SKM-1 (cell line): ENCODE measurements around the gene TMBIM6.
"Not testable (repeated sequence)": the region's sequence is repeated elsewhere in the genome, so short reads cannot be mapped to it uniquely, and the experiment has no call there.

Source experiments
- DNase-seq: peaks from one replicate; lab custom pipeline; 2025; ENCODE audit not compliant: unreplicated experiment; lab: John Stamatoyannopoulos, UW

The TMBIM6 gene

GRCh38 chr12:49776413-49776812, 35.1 kb downstream of the TMBIM6 start:
- DNase-seq: peak; percentile 43

DNA sequence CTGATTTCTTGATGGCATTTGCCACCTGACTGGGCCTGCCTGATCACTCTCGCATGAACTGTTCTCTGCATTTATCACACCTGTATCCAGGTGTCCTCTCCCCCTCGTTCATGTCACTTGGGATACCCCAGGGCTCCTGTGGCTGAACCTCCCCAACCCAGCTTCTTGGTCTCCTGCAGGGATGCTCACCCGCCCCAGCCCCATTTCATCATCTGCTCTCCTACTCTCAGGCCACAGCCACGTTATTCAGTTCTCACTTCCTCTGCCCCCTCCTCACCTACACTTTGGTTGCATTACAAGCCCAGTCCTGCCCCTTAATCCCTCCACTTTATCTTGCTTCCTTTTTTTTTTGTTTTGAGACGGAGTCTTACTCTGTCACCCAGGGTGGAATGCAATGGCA, 35.5 kb downstream of the TMBIM6 start:
- peak; percentile 6 for DNase-seq

- DNase-seq: no peak
These were observed 36.0 kb downstream of the TMBIM6 start for GRCh38 chr12:49777341-49777740.

- DNase-seq: no peak
These were observed 36.7 kb downstream of the TMBIM6 start for GRCh38 chr12:49777800-49778748.

DNA sequence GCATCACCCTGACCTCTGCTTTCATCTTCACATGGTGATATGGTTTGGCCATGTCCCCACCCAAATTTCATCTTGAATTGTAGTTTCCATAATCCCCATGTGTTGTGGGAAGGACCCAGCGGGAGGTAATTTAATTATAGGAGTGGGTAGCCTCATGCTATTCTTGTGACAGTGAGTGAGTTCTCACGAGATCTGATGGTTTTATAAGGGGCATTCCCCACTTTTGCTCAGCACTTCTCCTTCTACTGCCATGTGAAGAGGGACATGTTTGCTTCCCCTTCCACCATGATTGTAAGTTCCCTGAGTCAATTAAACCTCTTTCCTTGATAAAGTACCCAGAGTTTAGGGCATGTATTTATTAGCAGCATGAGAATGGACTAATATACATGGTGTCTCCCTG, 38.2 kb downstream of the TMBIM6 start:
- no peak for DNase-seq

DNA sequence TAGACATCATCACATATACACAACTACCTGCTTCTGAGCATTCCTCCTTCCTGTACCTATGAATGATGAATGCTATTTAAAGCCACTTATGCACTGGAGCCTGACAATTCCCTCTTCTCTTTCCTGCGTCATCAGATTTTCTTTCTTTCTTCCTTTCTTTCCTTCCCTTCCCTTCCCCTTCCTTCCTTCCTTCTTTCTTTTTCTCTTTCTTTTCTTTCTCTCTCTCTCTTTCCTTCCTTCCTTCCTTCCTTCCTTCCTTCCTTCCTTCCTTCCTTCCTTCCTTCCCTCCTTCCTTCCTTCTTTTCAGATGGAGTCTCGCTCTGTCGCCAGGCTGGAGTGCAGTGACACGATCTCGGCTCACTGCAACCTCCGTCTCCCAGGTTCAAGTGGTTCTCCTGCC, 39.6 kb downstream of the TMBIM6 start:
- not testable (repeated sequence) for DNase-seq

DNA sequence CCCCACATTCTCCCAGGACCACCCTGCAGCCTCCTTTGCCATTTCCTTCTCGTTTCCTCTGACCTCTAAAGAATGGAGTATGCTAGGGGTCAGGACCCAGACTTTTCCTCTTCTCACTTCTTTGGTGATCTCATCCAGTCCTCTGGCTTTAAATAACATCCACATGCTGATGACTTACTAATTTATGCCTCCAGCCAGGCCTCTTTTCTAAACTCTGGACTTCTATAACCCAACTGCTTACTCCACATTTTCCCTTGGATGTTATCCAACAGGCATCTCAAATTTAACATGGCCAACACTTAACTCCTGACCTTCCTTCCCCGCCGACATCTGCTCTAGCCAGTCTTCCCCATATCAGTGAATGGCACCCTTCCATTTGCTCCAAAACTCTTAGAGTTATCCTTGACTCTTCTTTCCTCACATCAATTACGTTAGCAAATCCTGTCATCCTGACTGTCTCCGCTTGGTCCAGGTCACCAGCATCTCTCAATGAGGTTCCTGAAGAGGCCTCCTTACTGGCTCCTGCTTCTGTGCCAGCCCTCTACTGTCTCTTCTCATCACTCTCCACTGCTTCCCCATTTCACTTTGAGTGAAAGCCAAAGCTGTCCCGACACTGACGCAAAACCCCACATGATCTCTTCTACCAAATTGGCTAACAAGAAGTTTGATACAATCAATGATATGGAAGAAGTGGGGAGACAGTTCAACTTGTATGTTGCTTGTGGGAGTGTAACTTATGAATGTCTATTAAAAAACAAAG, 42.7 kb downstream of the TMBIM6 start:
- DNase-seq: no peak

GRCh38 chr12:49784756-49785409, 43.5 kb downstream of the TMBIM6 start:
- no peak for DNase-seq

DNA sequence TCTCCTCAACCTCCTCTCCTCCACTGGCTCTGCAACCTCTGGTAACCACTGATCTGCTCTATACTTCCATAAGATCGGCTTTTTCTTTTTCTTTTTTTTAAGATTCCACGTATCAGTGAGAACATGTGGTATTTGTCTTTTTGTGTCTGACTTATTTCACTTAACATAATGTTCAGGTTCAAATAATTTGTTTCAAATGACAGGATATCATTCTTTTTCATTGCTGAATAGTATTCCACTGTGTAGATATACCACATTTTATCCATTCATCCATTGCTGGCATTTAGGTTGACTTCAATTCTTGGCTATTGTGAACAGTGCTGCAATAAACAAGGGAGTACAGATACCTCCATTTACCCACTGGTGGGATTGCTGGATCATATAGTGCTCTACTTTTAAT, 46.3 kb downstream of the TMBIM6 start:
- DNase-seq: no peak

DNA sequence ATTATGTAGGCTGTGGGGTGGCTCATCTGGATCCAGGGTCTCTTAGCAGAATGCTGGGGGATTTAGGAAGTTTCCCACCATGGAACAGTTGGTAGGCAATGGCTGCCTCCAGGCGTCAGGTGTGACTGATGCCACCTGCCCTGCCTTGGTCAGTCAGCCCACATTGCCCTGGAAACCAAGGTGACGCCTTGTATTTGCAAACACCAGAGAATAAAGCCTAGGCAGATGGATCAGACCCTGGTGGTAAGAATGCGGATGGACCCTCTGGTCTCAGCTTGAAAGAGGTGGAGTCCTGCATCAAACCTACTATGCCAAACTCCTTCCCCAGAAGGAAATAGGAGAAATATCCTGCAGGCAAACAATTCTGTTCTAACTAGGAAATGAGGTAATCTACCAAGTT, 48.6 kb downstream of the TMBIM6 start:
- no peak for DNase-seq

DNA sequence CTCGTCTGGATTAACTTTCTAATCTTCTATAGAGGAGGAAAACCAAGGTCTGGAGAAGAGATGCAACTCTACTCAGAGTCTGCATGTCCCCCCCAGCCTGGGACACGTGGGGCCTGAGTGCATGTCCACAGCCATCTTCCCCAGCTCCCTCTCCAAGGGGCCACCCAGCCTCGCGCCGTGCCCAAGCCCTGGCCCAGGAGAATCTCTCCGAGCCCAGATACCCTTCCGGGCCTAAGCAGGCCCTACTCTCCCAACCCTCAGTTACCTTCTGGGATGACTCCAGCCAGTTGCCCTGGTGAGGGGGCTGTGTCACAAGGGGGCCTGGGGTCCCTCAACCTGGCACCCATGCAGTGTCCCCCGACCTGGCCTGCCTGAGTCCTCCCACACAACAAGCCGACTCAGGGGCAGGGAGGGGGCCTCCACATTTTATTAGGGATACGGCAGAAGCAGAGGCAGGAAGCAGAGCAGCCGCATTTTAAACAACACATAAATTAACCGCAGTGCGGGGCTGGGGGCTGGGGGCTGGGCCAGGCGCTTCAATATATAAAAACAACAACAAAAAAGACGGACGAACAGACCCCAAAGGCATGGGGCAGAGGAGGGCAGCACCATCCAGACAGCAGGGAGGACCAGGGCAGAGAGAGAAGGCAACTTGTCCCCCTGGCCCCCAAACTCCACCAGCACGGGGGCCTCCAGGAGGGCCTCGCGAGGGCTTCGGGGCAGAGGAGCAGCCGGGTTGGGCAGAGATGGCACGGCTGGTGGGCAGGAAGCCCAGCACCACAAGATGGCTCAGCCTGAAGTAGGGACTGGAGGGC, 49.6 kb downstream of the TMBIM6 start:
- no peak for DNase-seq

DNA sequence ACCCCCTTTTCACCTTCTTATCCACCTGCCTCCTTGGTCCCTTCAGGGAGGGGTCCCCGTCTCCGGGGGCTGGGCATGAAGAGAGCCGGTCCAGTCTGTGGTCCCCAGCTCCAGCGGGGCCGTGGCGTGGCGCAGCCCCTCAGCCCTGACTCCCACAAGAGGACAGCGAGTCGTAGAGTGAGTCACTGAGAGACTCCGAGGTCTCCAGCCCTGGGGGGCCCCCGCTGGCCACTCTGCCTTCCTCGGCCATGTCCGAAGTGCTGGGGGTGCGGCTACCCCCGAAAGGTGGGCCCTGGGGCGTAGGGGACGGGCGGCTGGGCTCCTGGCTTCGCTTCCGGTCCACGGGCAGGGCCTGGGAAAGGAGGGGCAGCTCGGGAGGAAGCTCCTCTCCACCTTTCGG, 50.3 kb downstream of the TMBIM6 start:
- DNase-seq: no peak

GRCh38 chr12:49792181-49792970, 51.0 kb downstream of the TMBIM6 start:
- DNase-seq: no peak

DNA sequence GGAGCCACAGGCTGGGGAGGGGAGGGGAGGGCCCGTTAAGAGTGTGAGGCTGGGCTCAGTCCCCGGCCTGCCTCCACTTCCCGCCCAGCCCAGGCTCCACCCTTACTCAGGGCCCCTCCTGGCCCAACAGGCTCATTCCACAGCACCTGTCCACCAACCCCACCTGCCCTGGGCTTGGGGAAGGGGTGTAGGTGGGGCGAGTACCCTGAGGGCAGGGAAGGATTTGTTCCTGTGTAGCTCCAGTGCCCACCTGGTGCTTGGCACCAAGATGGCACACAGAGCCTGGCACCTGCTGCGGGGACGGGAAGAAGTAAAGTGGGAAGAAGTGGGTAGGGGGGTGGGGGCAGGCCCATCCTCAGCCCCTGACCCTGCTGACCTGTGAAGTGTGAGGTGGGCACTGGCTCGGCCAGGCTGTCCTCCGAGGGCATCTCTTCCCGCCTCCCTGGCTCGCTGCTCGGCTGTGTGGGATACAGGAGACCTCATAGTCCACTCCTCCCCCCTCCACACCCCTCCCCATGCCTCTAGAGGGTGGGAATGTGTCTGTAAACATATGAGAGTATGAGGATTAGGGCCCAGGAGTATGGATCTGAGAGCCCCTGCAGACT, 51.7 kb downstream of the TMBIM6 start:
- no peak for DNase-seq

GRCh38 chr12:49793620-49794019, 52.3 kb downstream of the TMBIM6 start:
- no peak for DNase-seq

GRCh38 chr12:49794021-49794420, 52.7 kb downstream of the TMBIM6 start:
- DNase-seq: no peak

GRCh38 chr12:49794811-49795653, 53.7 kb downstream of the TMBIM6 start:
- DNase-seq: no peak

GRCh38 chr12:49795654-49796105, 54.3 kb downstream of the TMBIM6 start:
- DNase-seq: no peak

GRCh38 chr12:49796155-49796554, 54.8 kb downstream of the TMBIM6 start:
- DNase-seq: no peak
